ENCODE data around the gene CDAN1. TPM values are rescaled to one million over a fixed set of nuclear protein-coding genes. Genes with fewer than 3 reads are reported as not detected.
"Not testable (repeated sequence)": the region's sequence is repeated elsewhere in the genome, so short reads cannot be mapped to it uniquely, and the experiment has no call there.

Gene CDAN1
- total RNA-seq, 1 donor from 2014 or later = 20.6 TPM

GRCh38 chr15:42772901-42773300 lies 36.0 kb upstream of the CDAN1 start:
- no peak for TF ChIP-seq CTCF (IDR thresholded peaks at IDR 0.05; ENCODE audit: partially characterized antibody, unreplicated experiment)
- H3K4me1 Mint-ChIP-seq (ENCODE audit: low read depth, unreplicated experiment) = peaks cover 7% of the 10 kb centered on the region
- no peak for DNase-seq
- peaks cover 2% of the 10 kb centered on the region for H3K27me3 Mint-ChIP-seq (ENCODE audit: unreplicated experiment)
- H3K4me3 Mint-ChIP-seq (ENCODE audit: unreplicated experiment) = no peak overlapping the region
- no peaks in the 10 kb centered on the region for H3K36me3 Mint-ChIP-seq (ENCODE audit: unreplicated experiment)
- H3K9me3 Mint-ChIP-seq (ENCODE audit: unreplicated experiment) = no peaks in the 10 kb centered on the region
- no peak overlapping the region for H3K27ac Mint-ChIP-seq (ENCODE audit: unreplicated experiment)

GRCh38 chr15:42772144-42772543 lies 35.2 kb upstream of the CDAN1 start:
- Mint-ChIP-seq H3K27ac (ENCODE audit: unreplicated experiment) (no peak overlapping the region), H3K27me3 (ENCODE audit: unreplicated experiment) (peaks cover 2% of the 10 kb centered on the region), H3K9me3 (ENCODE audit: unreplicated experiment) (no peaks in the 10 kb centered on the region), H3K4me3 (ENCODE audit: unreplicated experiment) (no peak overlapping the region), H3K4me1 (ENCODE audit: low read depth, unreplicated experiment) (peaks cover 3% of the 10 kb centered on the region), H3K36me3 (ENCODE audit: unreplicated experiment) (peaks cover 4% of the 10 kb centered on the region)
- DNase-seq = no peak
- no peak for TF ChIP-seq CTCF (IDR thresholded peaks at IDR 0.05; ENCODE audit: partially characterized antibody, unreplicated experiment)

GRCh38 chr15:42766109-42766508 lies 29.2 kb upstream of the CDAN1 start:
- peaks cover 15% of the 10 kb centered on the region for H3K9me3 Mint-ChIP-seq (ENCODE audit: unreplicated experiment)
- H3K4me3 Mint-ChIP-seq (ENCODE audit: unreplicated experiment); H3K4me1 Mint-ChIP-seq (ENCODE audit: low read depth, unreplicated experiment); DNase-seq; H3K27me3 Mint-ChIP-seq (ENCODE audit: unreplicated experiment); H3K27ac Mint-ChIP-seq (ENCODE audit: unreplicated experiment): not testable (repeated sequence)
- peaks cover 32% of the 10 kb centered on the region for H3K36me3 Mint-ChIP-seq (ENCODE audit: unreplicated experiment)

- not testable (repeated sequence) for H3K27ac Mint-ChIP-seq (ENCODE audit: unreplicated experiment); H3K27me3 Mint-ChIP-seq (ENCODE audit: unreplicated experiment); DNase-seq; H3K4me1 Mint-ChIP-seq (ENCODE audit: low read depth, unreplicated experiment); H3K4me3 Mint-ChIP-seq (ENCODE audit: unreplicated experiment)
- Mint-ChIP-seq H3K36me3 (ENCODE audit: unreplicated experiment) (peaks cover 42% of the 10 kb centered on the region), H3K9me3 (ENCODE audit: unreplicated experiment) (peaks cover 21% of the 10 kb centered on the region)
Observed at GRCh38 chr15:42764154-42764731, 27.3 kb upstream of the CDAN1 start.

GRCh38 chr15:42761813-42762212 lies 24.9 kb upstream of the CDAN1 start:
- not testable (repeated sequence) for H3K27me3 Mint-ChIP-seq (ENCODE audit: unreplicated experiment); H3K4me1 Mint-ChIP-seq (ENCODE audit: low read depth, unreplicated experiment); H3K27ac Mint-ChIP-seq (ENCODE audit: unreplicated experiment); DNase-seq; H3K4me3 Mint-ChIP-seq (ENCODE audit: unreplicated experiment)
- Mint-ChIP-seq H3K36me3 (ENCODE audit: unreplicated experiment) (peaks cover 34% of the 10 kb centered on the region), H3K9me3 (ENCODE audit: unreplicated experiment) (peaks cover 18% of the 10 kb centered on the region)

GRCh38 chr15:42760759-42761158 lies 23.8 kb upstream of the CDAN1 start:
- Mint-ChIP-seq H3K27me3 (ENCODE audit: unreplicated experiment) (peaks cover 5% of the 10 kb centered on the region), H3K9me3 (ENCODE audit: unreplicated experiment) (peaks cover 16% of the 10 kb centered on the region), H3K27ac (ENCODE audit: unreplicated experiment) (no peak overlapping the region), H3K36me3 (ENCODE audit: unreplicated experiment) (peaks cover 25% of the 10 kb centered on the region), H3K4me1 (ENCODE audit: low read depth, unreplicated experiment) (no peaks in the 10 kb centered on the region), H3K4me3 (ENCODE audit: unreplicated experiment) (no peak overlapping the region)
- no peak for DNase-seq
- no peak for TF ChIP-seq CTCF (IDR thresholded peaks at IDR 0.05; ENCODE audit: partially characterized antibody, unreplicated experiment)

Data from glutamatergic neuron (in vitro differentiated cells).